AG04450 (cell line): ENCODE data around the gene LRRC36. TPM values are rescaled to one million over a fixed set of nuclear protein-coding genes. Genes with fewer than 3 reads are reported as not detected.

Experiments
- CTCF ChIA-PET: fragments of 300-600, 350-600 bp; formaldehyde crosslinking; extraction: SDS; loops from one replicate; lab custom pipeline; 2022; ENCODE audit warnings: antibody characterized with exemption, inconsistent platforms; lab: Charles Lee
- POLR2A ChIA-PET: fragments of 350-600 bp; formaldehyde crosslinking; extraction: SDS; loops from one replicate; lab custom pipeline; 2021; ENCODE audit warnings: antibody characterized with exemption, inconsistent platforms; lab: Yijun Ruan, JAX
- DNase-seq: peaks from one replicate; pipeline ENCODE4 v3.0.0-alpha.2; 2011; ENCODE audit warnings: low read depth, low spot score
- H3K27ac ChIP-seq: one replicate; pipeline ENCODE4 v1.5.1; 2012; ENCODE audit warnings: low read depth, low read length, control low read depth
- H3K27me3 ChIP-seq: one replicate; pipeline ENCODE4 v1.6.0; 2012; ENCODE audit warnings: low read length; ENCODE audit not compliant: control insufficient read depth, insufficient read depth
- H3K4me3 ChIP-seq: 2 replicates; pipeline ENCODE4 v1.5.1; 2011; ENCODE audit warnings: mild to moderate bottlenecking, low read depth, low read length, control low read depth
- H3K9me3 ChIP-seq: 2 replicates; pipeline ENCODE4 v1.5.1; 2012; ENCODE audit warnings: low read length; ENCODE audit not compliant: control insufficient read depth, insufficient read depth
- polyA plus RNA-seq: library from polyadenylated mRNA; depleted of rRNA; stranded (reverse); fragments of >200 nt; gene quantifications from 2 replicates; pipeline ENCODE4 v1.2.3, GENCODE V29; 2011; rRNA removed
- small RNA-seq: library from RNA; depleted of rRNA; stranded (forward); fragments of <200 nt; gene quantifications from one replicate; pipeline ENCODE3, GENCODE V24; 2012; ENCODE audit warnings: low read depth; ENCODE audit not compliant: insufficient read length
- TF ChIP-seq, protein P1 (sequence below): IDR thresholded peaks from 2 replicates; pipeline ENCODE4 v1.5.1; 2011; ENCODE audit warnings: low read depth, low read length, control low read depth, inconsistent platforms

LRRC36 gene
- polyA plus RNA-seq, 1 experiment: 0.41 TPM

DNA sequence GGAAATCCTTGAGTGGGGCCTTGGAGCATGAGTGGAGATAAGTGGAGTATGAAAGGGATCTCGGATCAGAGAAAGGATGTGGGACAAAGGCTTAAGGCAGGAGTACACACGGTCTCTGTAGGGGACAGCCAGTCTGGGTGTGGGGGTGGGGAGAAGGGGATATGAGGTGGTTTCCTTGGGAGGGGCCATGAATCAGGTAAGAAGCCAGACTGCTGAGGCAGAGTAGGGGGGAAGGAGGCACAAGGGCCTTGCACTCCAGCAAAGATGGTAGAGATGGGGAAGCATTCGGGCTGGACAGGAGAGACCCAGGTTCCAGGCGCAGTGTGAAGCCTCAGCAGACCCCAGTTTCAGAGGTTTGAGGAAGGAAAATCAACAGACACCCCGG lies 105.9 kb downstream of the LRRC36 start:
- no peak for DNase-seq
- Histone ChIP-seq H3K4me3 (no peak overlapping the region), H3K9me3 (no peaks in the 10 kb centered on the region), H3K27ac (no peak overlapping the region), H3K27me3 (peaks cover 28% of the 10 kb centered on the region)
- TF ChIP-seq, protein P1, sequence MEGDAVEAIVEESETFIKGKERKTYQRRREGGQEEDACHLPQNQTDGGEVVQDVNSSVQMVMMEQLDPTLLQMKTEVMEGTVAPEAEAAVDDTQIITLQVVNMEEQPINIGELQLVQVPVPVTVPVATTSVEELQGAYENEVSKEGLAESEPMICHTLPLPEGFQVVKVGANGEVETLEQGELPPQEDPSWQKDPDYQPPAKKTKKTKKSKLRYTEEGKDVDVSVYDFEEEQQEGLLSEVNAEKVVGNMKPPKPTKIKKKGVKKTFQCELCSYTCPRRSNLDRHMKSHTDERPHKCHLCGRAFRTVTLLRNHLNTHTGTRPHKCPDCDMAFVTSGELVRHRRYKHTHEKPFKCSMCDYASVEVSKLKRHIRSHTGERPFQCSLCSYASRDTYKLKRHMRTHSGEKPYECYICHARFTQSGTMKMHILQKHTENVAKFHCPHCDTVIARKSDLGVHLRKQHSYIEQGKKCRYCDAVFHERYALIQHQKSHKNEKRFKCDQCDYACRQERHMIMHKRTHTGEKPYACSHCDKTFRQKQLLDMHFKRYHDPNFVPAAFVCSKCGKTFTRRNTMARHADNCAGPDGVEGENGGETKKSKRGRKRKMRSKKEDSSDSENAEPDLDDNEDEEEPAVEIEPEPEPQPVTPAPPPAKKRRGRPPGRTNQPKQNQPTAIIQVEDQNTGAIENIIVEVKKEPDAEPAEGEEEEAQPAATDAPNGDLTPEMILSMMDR: no peak
- CTCF ChIA-PET: interaction anchor here (0.6 to 1.2 kb wide), 4 partner anchors 15 to 88 kb away, joined by 3 to 11 read pairs (median 4); partner anchors contain the start of gene ATP6V0D1
- POLR2A ChIA-PET: interaction anchor here (0.7 kb wide), 1 partner anchor 15 kb away, joined by 5 read pairs; no protein-coding TSS in a partner anchor

DNA sequence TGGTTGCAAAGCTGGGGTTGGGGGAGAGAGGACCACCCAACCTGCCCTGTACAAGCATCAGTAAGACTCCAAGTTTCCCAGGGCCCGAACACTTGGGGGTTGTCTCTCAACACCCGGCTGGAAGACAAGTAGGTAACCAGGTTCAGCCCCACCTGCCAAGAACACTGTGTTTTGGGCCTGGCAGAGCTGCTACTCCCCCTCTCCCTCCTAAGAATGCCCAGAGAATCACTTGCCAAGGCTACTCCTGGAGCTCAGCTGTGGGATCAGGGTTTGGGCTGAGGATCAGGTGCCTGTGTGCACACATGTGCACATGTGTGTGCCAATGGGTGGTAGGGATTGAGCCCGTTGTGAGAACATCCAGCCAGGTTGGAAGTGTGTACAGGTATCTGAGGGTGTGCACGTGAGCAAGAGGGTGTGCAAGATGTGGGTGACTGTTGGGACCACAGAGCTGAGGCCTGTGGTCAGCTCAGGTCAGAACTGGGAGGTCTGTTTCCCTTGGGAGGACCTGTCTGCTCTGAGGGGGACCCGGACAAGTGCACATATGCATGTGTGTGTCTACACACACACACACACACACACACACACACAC lies 106.6 kb downstream of the LRRC36 start:
- Histone ChIP-seq H3K27me3 (peaks cover 28% of the 10 kb centered on the region), H3K27ac (no peak overlapping the region), H3K4me3 (no peak overlapping the region), H3K9me3 (no peaks in the 10 kb centered on the region)
- TF ChIP-seq, protein P1: no peak
- no peak for DNase-seq
- ChIA-PET POLR2A (interaction anchor here (0.7 kb wide), 1 partner anchor 8 kb away, joined by 4 read pairs; no protein-coding TSS in a partner anchor), CTCF (interaction anchor here (1.0 to 1.2 kb wide), 2 partner anchors 35 to 88 kb away, joined by 3 read pairs; no protein-coding TSS in a partner anchor)

Small RNAs within 50 kb of the gene (small RNA-seq; reads per million reads assigned to genes)
- gene RNU1-123P: not detected

Other genes with a start within 250 kb of the LRRC36 start
- gene PHAF1, start 216.9 kb upstream of the LRRC36 start, polyA plus RNA-seq: 24.6 and 26.1 TPM in 2 replicates
- 18.6 and 25.6 TPM in 2 replicates for gene B3GNT9, start 175.8 kb upstream of the LRRC36 start, polyA plus RNA-seq
- gene TRADD, start 166.9 kb upstream of the LRRC36 start, polyA plus RNA-seq: 9.4 and 10.9 TPM in 2 replicates
- 2.7 and 3.2 TPM in 2 replicates for gene FBXL8, start 166.9 kb upstream of the LRRC36 start, polyA plus RNA-seq
- 0.82 and 1.0 TPM in 2 replicates for gene HSF4, start 162.1 kb upstream of the LRRC36 start, polyA plus RNA-seq
- 8.2 and 10.7 TPM in 2 replicates for gene NOL3, start 156.3 kb upstream of the LRRC36 start, polyA plus RNA-seq
- 13.9 and 18.1 TPM in 2 replicates for gene MATCAP1, start 142.9 kb upstream of the LRRC36 start, polyA plus RNA-seq
- gene EXOC3L1, start 136.7 kb upstream of the LRRC36 start, polyA plus RNA-seq: not detected in 2 replicates
- gene E2F4, start 134.7 kb upstream of the LRRC36 start, polyA plus RNA-seq: 50.0 and 57.9 TPM in 2 replicates
- gene ELMO3, start 127.7 kb upstream of the LRRC36 start, polyA plus RNA-seq: 0.57 and 0.74 TPM in 2 replicates
- 38.5 and 46.8 TPM in 2 replicates for gene TMEM208, start 99.7 kb upstream of the LRRC36 start, polyA plus RNA-seq
- gene FHOD1, start 79.3 kb upstream of the LRRC36 start, polyA plus RNA-seq: 21.2 and 25.4 TPM in 2 replicates
- 2.4 and 3.1 TPM in 2 replicates for gene SLC9A5, start 77.8 kb upstream of the LRRC36 start, polyA plus RNA-seq
- gene PLEKHG4, start 47.3 kb upstream of the LRRC36 start, polyA plus RNA-seq: 17.2 and 23.3 TPM in 2 replicates
- gene KCTD19, start 74 bp upstream of the LRRC36 start, polyA plus RNA-seq: 0.21 and 0.25 TPM in 2 replicates
- 1.5 TPM in 2 replicates for gene TPPP3, start 66.7 kb downstream of the LRRC36 start, polyA plus RNA-seq
- 1.9 and 2.7 TPM in 2 replicates for gene ZDHHC1, start 89.7 kb downstream of the LRRC36 start, polyA plus RNA-seq
- gene HSD11B2, start 104.3 kb downstream of the LRRC36 start, polyA plus RNA-seq: 0.07 TPM in 1 of 2 replicates, not detected in the other
- 101 and 121 TPM in 2 replicates for gene ATP6V0D1, start 154.3 kb downstream of the LRRC36 start, polyA plus RNA-seq
- gene AGRP, start 156.7 kb downstream of the LRRC36 start, polyA plus RNA-seq: not detected in 2 replicates
- gene RIPOR1, start 202.0 kb downstream of the LRRC36 start, polyA plus RNA-seq: 9.9 and 11.5 TPM in 2 replicates
- gene CTCF, start 235.7 kb downstream of the LRRC36 start, polyA plus RNA-seq: 21.0 and 24.4 TPM in 2 replicates